ENCODE measurements around the gene GJA9.
"Not testable (repeated sequence)": the region's sequence is repeated elsewhere in the genome, so short reads cannot be mapped to it uniquely, and the experiment has no call there.

The GJA9 gene

DNA sequence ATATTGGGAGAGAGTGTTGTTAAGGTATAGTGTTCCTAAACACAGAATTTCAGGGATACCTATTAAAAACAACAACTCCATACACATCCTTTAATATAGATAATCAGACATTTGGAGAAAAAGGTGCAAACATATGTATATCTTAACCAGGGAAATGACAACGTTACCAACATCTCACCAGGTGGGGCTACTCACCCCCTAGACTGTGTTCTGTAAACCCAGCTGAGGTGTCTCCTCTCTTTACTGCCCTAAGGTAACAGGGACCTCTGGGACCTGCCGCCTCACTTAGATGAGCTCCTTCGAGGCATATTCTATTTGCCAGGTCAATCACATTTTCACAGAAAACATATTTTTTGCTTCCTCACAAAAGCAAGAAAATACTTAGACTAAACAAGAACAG lies 35.2 kb downstream of the GJA9 start:
- no peak for DNase-seq (ENCODE audit: low read depth)
- no peak overlapping the region for H3K4me3 ChIP-seq (ENCODE audit: low read depth, low read length)
- TF ChIP-seq, protein P1, sequence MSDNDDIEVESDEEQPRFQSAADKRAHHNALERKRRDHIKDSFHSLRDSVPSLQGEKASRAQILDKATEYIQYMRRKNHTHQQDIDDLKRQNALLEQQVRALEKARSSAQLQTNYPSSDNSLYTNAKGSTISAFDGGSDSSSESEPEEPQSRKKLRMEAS (IDR thresholded peaks at IDR 0.05; ENCODE audit: low read depth, low read length), result no peak

DNA sequence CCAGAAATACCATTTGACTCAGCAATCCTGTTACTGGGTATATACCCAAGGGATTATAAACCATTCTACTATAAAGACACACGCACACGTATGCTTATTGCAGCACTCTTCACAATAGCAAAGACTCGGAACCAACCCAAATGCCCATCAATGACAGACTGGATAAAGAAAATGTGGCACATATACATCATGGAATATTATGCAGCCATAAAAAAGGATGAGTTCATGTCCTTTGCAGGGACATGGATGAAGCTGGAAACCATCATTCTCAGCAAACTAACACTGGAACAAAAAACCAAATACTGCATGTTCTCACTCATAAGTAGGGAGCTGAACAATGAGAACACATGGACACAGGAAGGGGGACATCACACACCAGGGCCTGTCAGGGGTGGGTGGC lies 36.3 kb downstream of the GJA9 start:
- DNase-seq (ENCODE audit: low read depth); H3K4me3 ChIP-seq (ENCODE audit: low read depth, low read length): not testable (repeated sequence)

DNA sequence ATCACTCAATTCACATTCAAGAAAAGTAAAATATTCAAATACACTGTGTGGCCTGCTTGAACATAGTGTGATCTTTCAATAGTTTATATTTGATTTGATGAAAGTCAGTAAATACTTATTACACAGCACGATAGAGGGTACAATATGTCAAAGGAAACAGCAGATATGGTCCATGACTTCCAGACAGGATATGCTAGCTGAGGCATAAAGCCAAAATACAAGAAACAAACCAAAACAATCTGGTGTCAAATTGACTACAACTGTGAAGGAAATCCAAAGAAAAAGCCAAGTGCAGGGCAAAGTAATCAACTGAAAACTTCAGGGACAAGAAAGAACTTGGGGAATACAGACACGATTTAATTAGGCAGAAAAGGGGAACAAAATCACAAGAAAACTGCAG lies 41.1 kb downstream of the GJA9 start:
- no peak for DNase-seq (ENCODE audit: low read depth)
- TF ChIP-seq, protein P1 (IDR thresholded peaks at IDR 0.05; ENCODE audit: low read depth, low read length), result no peak
- TF ChIP-seq POLR2A (IDR thresholded peaks at IDR 0.05; ENCODE audit: extremely low read depth, insufficient read length) (no peak), MYC (IDR thresholded peaks at IDR 0.05; ENCODE audit: low read depth, low read length) (no peak)
- TF ChIP-seq, protein P2, sequence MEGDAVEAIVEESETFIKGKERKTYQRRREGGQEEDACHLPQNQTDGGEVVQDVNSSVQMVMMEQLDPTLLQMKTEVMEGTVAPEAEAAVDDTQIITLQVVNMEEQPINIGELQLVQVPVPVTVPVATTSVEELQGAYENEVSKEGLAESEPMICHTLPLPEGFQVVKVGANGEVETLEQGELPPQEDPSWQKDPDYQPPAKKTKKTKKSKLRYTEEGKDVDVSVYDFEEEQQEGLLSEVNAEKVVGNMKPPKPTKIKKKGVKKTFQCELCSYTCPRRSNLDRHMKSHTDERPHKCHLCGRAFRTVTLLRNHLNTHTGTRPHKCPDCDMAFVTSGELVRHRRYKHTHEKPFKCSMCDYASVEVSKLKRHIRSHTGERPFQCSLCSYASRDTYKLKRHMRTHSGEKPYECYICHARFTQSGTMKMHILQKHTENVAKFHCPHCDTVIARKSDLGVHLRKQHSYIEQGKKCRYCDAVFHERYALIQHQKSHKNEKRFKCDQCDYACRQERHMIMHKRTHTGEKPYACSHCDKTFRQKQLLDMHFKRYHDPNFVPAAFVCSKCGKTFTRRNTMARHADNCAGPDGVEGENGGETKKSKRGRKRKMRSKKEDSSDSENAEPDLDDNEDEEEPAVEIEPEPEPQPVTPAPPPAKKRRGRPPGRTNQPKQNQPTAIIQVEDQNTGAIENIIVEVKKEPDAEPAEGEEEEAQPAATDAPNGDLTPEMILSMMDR (IDR thresholded peaks at IDR 0.05; ENCODE audit: low read depth, low read length), result no peak
- no peak overlapping the region for H3K4me3 ChIP-seq (ENCODE audit: low read depth, low read length)

DNA sequence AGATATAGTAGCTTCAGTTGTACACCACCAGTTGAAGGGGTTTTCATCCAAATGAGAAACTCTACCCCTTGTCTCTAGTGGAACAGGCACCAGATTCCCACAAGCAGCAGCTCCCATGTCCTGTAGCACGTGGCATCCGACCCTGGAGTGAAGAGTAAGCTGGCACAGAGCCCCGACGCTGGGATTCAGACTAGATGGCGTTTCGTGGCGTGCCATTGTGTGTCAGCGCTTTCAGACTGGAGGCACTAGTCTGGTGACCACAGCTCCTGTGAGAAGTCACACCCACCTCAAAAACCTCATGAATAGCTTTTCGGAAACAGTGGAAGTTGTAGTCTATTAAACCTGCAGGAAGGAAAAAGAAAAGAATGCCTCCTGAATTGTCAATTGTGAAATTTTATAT lies 42.0 kb downstream of the GJA9 start:
- no peak for DNase-seq (ENCODE audit: low read depth)
- TF ChIP-seq, protein P2 (IDR thresholded peaks at IDR 0.05; ENCODE audit: low read depth, low read length), result no peak
- no peak for TF ChIP-seq MYC (IDR thresholded peaks at IDR 0.05; ENCODE audit: low read depth, low read length)
- TF ChIP-seq POLR2A (IDR thresholded peaks at IDR 0.05; ENCODE audit: extremely low read depth, insufficient read length), result no peak
- TF ChIP-seq, protein P1 (IDR thresholded peaks at IDR 0.05; ENCODE audit: low read depth, low read length), result no peak
- no peak overlapping the region for H3K4me3 ChIP-seq (ENCODE audit: low read depth, low read length)

DNA sequence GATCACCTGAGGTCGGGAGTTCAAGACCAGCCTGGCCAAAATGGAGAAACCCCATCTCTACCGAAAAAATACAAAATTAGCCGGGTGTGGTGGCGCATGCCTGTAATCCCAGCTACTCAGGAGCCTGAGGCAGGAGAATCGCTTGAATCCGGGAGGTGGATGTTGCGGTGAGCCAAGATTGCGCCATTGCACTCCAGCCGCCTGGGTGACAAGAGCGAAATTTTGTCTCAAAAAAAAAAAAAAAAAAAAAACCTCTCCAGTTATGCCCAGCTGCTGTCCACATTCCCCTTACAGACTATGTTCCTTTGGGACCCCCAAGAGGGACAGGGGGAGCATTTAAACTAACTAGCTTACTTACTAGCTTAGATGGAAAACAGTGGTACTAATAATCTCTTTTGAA lies 45.1 kb downstream of the GJA9 start:
- not testable (repeated sequence) for H3K4me3 ChIP-seq (ENCODE audit: low read depth, low read length)
- DNase-seq (ENCODE audit: low read depth), result peak; percentile 51

DNA sequence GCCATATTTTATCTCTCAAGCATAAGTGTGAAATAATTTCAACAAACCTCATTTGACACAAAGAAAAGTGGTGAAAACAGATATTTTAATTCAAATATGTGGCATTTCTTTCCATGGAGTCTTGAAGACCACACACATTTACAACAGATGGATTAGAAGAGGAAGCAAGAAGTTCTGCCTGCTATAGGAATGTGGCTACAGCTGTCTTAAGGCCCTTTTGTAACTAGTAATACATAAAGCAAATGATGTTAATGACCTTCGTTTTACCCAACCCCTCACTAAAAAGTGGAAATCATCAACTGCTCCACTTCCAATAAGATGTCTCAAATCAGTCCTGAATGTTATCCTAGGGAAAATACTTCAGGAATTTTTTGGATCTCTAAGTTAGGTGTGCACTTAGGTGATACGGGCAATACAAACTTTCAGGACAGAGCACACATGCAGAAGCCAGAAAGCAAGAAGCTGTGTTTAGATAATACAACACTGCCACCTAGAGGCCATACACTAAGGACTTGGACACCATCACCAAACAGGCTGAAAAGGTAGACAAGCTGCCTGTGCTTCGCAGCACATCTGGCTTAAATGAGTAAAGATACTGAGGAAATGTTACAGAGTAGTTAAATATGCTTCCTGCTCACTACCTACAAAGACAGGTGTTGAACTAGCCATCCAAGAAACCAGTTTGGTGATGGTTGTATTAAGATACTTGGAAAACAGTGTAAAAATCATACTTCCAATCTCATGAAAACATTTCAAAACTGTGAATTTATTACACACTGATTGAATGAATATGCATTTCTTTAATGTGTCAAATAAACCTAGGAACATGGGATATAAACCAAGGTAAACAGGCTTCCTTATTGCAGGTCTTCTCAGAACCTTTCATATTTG lies 46.2 kb downstream of the GJA9 start:
- no peak overlapping the region for H3K4me3 ChIP-seq (ENCODE audit: low read depth, low read length)
- DNase-seq (ENCODE audit: low read depth), result peak; percentile 88
- TF ChIP-seq POLR2A (IDR thresholded peaks at IDR 0.05; ENCODE audit: extremely low read depth, insufficient read length) (no peak), MYC (IDR thresholded peaks at IDR 0.05; ENCODE audit: low read depth, low read length) (no peak)
- TF ChIP-seq, protein P2 (IDR thresholded peaks at IDR 0.05; ENCODE audit: low read depth, low read length), result peak; percentile 58

DNA sequence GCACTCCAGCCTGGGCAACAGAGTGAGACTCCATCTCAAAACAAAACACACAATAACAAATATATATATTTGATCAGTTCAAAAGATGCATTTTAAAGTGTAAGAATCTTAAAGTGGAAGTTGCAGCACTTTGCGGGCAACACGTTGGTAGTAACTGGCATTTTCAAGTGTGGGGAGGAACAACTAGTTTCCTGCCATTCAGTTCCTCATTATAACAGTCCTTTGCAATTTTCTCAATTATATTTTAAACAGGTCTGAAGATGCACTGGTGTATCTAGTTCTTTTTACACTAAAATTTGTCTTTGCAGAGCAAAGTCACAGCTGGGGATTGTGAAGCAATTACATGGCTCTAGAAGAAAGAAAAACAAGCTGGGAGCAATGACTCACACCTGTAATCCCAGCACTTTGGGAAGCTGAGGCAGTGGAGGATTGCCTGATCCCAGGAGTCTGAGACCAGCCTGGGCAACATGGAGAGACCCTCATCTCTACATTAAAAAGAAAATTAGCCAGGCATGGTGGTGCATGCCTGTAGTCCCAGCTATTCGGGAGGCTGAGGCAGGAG lies 47.1 kb downstream of the GJA9 start:
- TF ChIP-seq POLR2A (IDR thresholded peaks at IDR 0.05; ENCODE audit: extremely low read depth, insufficient read length) (no peak), MYC (IDR thresholded peaks at IDR 0.05; ENCODE audit: low read depth, low read length) (peak; percentile 29; the same call in 1 of the 2 replicates)
- TF ChIP-seq, protein P1 (IDR thresholded peaks at IDR 0.05; ENCODE audit: low read depth, low read length), result no peak
- TF ChIP-seq, protein P2 (IDR thresholded peaks at IDR 0.05; ENCODE audit: low read depth, low read length), result no peak
- H3K4me3 ChIP-seq (ENCODE audit: low read depth, low read length), result no peak overlapping the region
- DNase-seq (ENCODE audit: low read depth), result peak; percentile 54

Data from NB4 (cell line).